Aorta (tissue), 5 donors: ENCODE measurements around the gene AKAP8. TPM values are rescaled to one million over a fixed set of nuclear protein-coding genes. Genes with fewer than 3 reads are reported as not detected.
"Not testable (repeated sequence)": the region's sequence is repeated elsewhere in the genome, so short reads cannot be mapped to it uniquely, and the experiment has no call there.

Source experiments
- ATAC-seq: fragments of 200-7000 bp; cut with Tn5 transposase; one replicate; pipeline ENCODE4 v1.9.1; 2022; ENCODE audit warnings: moderate library complexity; ENCODE audit not compliant: low FRiP score
- DNase-seq, 2 donors: peaks; one replicate each; pipeline ENCODE4 v3.0.0-alpha.2; 2020
- H3K27ac ChIP-seq, 2 donors: one replicate each; pipeline ENCODE4 v1.5.1; 2013; ENCODE audit warnings: low read length in 2 of 2, mild to moderate bottlenecking in 2 of 2, moderate library complexity in 2 of 2, control low read depth in 1 of 2, inconsistent platforms in 1 of 2, low read depth in 1 of 2
- H3K27me3 ChIP-seq, 2 donors: one replicate each; pipeline ENCODE4 v1.6.1; 2013; ENCODE audit warnings: control low read depth in 1 of 2, low read length in 1 of 2, mild to moderate bottlenecking in 1 of 2, moderate library complexity in 1 of 2; ENCODE audit not compliant: insufficient read depth in 2 of 2, control insufficient read depth in 1 of 2
- H3K36me3 ChIP-seq, 2 donors: one replicate each; pipeline ENCODE4 v1.6.1; 2013; ENCODE audit warnings: control low read depth in 1 of 2, low read length in 1 of 2, mild to moderate bottlenecking in 1 of 2; ENCODE audit not compliant: insufficient read depth in 2 of 2, control insufficient read depth in 1 of 2
- H3K4me1 ChIP-seq, 2 donors: one replicate each; pipeline ENCODE4 v1.6.1; 2013; ENCODE audit warnings: low read length in 2 of 2, control low read depth in 1 of 2, mild to moderate bottlenecking in 1 of 2, moderate library complexity in 1 of 2; ENCODE audit not compliant: insufficient read depth in 2 of 2, control insufficient read depth in 1 of 2
- H3K4me3 ChIP-seq, 2 donors: one replicate each; pipeline ENCODE4 v1.5.1; 2013; ENCODE audit warnings: low read length in 2 of 2, control low read depth in 1 of 2, mild to moderate bottlenecking in 1 of 2
- H3K9me3 ChIP-seq: one replicate; pipeline ENCODE4 v1.6.1; 2013; ENCODE audit warnings: mild to moderate bottlenecking, low read length; ENCODE audit not compliant: control insufficient read depth
- WGBS, 2 donors: extraction: QIAGEN DNeasy Blood & Tissue Kit; methylation state at CpG; one replicate each; pipeline ENCODE4 v1.1.7; 2013; 5-methylcytosine and 5-hydroxymethylcytosine counted together
- intact Hi-C, 2 donors: fragments of 100-400 bp; cut with DNase I; formaldehyde crosslinking; loops; one replicate each; pipeline versions ENCODE4 v1.14.2 to v1.15.0; 2022
- polyA plus RNA-seq, 2 donors: library from polyadenylated mRNA; stranded (reverse); fragments of 200-250 nt; gene quantifications; one replicate each; pipeline ENCODE4 v1.2.3, GENCODE V29; 2013
- total RNA-seq, 2 donors: library from RNA; stranded (reverse); fragmentation: NEBNext Ultra II Directional; extraction: Animal tissue kit (Norgen Biotek cat#: 25700); gene quantifications; one replicate each; pipeline ENCODE4 v1.2.1, GENCODE V29; 2021
- donor health status: healthy with polysubstance abuse.
- donor health status: Bipolar disorder and iron deficiency.
- donor health status: DM: no; HTN: no; CAD: no.
- donor health status: DM: no; HTN: no; CAD: no.
- donor health status: DM: yes; HTN: yes; CAD: no.

Gene AKAP8
- total and polyA plus RNA-seq, 4 donors: 7.5 to 48.1 (median 28.7) TPM

- H3K27me3 ChIP-seq: no peaks in the 10 kb centered on the region
- H3K4me1 ChIP-seq: peaks cover 1 to 6% of the 10 kb centered on the region in 2 donors
- H3K4me3 ChIP-seq: no peak overlapping the region
- DNase-seq: peak in 1 of 2 donors; percentile 70
- intact Hi-C loops: no loop called here
- H3K27ac ChIP-seq: no peak overlapping the region
- ATAC-seq: no peak
- H3K36me3 ChIP-seq: peaks cover 0 to 24% of the 10 kb centered on the region in 2 donors
- 81 to 83% methylated on average over 29 of the region's 29 CpGs for WGBS, 2 donors
- H3K9me3 ChIP-seq: no peaks in the 10 kb centered on the region
These were observed 21.2 kb upstream of the AKAP8 start for GRCh38 chr19:15400521-15401396.

DNA sequence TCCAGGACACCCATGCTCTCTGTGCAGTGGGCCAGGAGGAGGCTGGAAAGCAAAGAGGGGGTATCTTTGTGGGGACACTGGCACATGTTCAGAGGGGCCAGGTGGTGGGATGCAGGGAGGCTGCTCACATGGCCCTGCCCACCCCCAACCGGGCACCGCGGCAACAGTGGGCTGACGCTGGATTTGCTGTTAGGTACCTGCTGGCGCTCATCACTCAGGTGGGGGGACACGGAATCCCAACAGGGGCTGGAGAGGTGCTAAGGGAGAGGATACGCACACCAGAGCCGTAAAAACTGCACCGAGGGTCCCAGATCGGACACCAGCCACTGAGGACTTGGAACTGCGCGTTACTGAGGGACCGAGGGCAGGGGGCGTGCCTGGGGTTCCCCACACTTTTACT, 20.0 kb upstream of the AKAP8 start:
- Histone ChIP-seq H3K4me3 (no peak overlapping the region), H3K27ac (no peak overlapping the region), H3K9me3 (no peaks in the 10 kb centered on the region), H3K36me3 (peaks cover 0 to 24% of the 10 kb centered on the region in 2 donors), H3K27me3 (no peaks in the 10 kb centered on the region), H3K4me1 (peaks cover 1 to 6% of the 10 kb centered on the region in 2 donors)
- intact Hi-C loops: no loop called here
- ATAC-seq: no peak
- WGBS, 2 donors: 88 to 91% methylated on average over 14 of the region's 14 CpGs
- DNase-seq: peak in 1 of 2 donors; percentile 68

DNA sequence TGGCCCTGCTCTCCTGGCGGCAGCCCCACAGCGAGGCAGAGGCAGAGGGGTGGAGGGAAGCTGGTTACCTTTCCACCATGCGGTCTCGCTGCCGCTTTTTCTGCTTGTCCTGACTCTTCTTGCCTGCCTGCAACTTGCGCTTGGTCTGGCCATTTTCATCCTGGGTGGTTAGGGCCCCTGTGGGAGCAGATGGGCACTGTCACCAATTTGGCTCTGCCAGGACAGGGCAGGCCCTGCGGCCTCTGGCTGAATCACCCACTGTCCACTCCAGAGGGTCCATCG, 19.6 kb upstream of the AKAP8 start:
- Histone ChIP-seq H3K27me3 (no peaks in the 10 kb centered on the region), H3K4me3 (no peak overlapping the region), H3K36me3 (peaks cover 0 to 24% of the 10 kb centered on the region in 2 donors), H3K4me1 (peaks cover 0 to 6% of the 10 kb centered on the region in 2 donors), H3K9me3 (no peaks in the 10 kb centered on the region), H3K27ac (no peak overlapping the region)
- intact Hi-C loops: no loop called here
- WGBS, 2 donors: 89 to 97% methylated on average over 8 of the region's 8 CpGs
- DNase-seq (peak in 1 of 2 donors; percentile 59), ATAC-seq (no peak)

DNA sequence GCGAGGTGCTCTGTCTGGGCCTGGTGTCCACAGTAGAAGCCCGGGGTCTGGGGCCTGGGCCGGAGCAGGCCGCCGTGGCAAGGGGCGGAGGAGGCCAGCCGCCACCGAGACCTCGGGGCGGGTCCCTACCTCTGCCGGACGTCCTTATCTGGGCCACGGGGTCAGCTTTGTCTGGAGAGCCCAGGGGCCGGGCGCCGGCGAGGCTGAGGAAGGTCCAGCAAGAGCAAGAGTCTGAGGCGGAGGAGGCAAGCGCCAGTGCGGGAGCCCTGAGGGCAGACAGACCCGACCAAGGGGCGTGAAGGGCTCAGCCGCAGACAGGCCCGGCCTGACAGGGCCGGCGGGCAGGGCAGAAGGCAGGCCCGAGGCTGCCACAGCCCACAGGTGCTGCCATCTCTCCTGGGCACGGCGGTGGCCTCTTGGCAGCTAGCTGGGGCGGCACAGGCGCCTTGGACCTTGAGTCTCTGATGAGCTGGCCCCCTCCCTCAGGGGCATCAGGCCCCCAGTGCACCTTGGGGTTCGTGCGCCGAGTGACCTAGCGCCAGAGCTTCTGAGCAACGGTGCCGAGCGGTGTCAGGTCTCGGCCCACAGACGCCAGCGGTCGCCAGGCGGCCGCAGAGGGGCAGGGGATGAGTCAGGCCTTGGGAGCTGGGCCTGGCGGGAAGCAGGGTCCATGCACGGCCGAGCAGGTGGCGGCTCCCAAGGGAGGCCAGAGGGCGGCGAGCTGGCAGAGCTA, 19.1 kb upstream of the AKAP8 start:
- intact Hi-C loops: no loop called here
- Histone ChIP-seq H3K4me3 (no peak overlapping the region), H3K4me1 (peaks cover 0 to under 1% of the 10 kb centered on the region in 2 donors), H3K27ac (no peak overlapping the region), H3K36me3 (peaks cover 0 to 24% of the 10 kb centered on the region in 2 donors), H3K27me3 (no peaks in the 10 kb centered on the region), H3K9me3 (no peaks in the 10 kb centered on the region)
- WGBS, 2 donors: 86% methylated on average over 47 to 50 of the region's 50 CpGs
- DNase-seq: peak in 1 of 2 donors; percentile 60
- ATAC-seq: peak; percentile 37

DNA sequence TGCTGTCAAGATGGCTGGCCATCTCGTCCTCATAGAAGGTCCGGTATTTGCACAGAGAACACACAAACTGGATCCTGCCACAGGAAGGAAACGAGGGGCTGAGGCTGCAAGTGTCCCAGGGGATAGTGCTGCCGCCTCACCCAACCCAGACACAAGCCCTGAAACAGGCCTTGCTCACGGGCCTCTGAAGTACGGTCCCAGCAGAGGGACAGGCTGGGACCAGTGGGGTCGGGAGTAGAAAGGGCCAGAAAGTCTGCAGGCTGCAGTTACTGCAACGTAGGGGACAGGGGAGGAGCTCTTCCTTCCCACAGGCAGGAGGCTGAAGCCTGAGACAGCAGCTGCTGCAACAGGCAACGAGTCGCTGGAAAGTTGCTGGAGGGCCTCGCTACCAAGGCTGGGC, 18.2 kb upstream of the AKAP8 start:
- WGBS, 2 donors: 79 to 82% methylated on average over 11 of the region's 11 CpGs

GRCh38 chr19:15397236-15397635, 17.6 kb upstream of the AKAP8 start:
- Histone ChIP-seq H3K9me3 (no peaks in the 10 kb centered on the region), H3K27me3 (no peaks in the 10 kb centered on the region), H3K4me3 (no peak overlapping the region), H3K4me1 (no peaks in the 10 kb centered on the region), H3K36me3 (peaks cover 0 to 24% of the 10 kb centered on the region in 2 donors), H3K27ac (no peak overlapping the region)
- 90 to 94% methylated on average over 6 of the region's 6 CpGs for WGBS, 2 donors
- ATAC-seq: no peak
- intact Hi-C loops: no loop called here
- DNase-seq: peak in 1 of 2 donors; percentile 25

More for the DNA sequence above, 18.2 kb upstream of the AKAP8 start:
- no peak for ATAC-seq
- peaks cover 0 to 24% of the 10 kb centered on the region in 2 donors for H3K36me3 ChIP-seq
- H3K27ac ChIP-seq: no peak overlapping the region
- no peaks in the 10 kb centered on the region for H3K9me3 ChIP-seq
- no peak overlapping the region for H3K4me3 ChIP-seq
- DNase-seq: peak in 1 of 2 donors; percentile 31
- no peaks in the 10 kb centered on the region for H3K4me1 ChIP-seq
- H3K27me3 ChIP-seq: no peaks in the 10 kb centered on the region
- intact Hi-C loops: no loop called here

DNA sequence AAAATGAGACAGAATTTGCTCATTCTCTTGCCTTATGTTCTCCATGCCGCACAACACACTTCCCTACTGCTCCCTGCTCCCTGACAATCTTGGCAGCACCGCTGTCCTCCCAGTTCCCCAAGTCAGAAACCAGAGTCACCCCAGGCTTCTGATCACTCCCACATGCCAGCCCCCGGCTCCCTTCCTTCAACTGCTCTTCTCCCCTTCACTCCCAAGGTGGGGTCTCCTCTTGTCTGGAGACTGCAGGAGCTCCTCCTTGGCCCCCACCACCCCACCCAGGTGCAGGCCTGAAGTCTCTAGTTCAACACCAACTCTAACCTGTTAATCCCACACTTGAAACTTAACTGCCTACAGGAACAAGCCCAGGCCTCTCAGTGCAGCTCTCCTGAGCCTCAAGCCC, 16.8 kb upstream of the AKAP8 start:
- Histone ChIP-seq H3K4me1 (no peaks in the 10 kb centered on the region), H3K27me3 (no peaks in the 10 kb centered on the region), H3K4me3 (no peak overlapping the region), H3K9me3 (no peaks in the 10 kb centered on the region), H3K36me3 (peaks cover 0 to 24% of the 10 kb centered on the region in 2 donors), H3K27ac (no peak overlapping the region)
- WGBS, 2 donors: 95% methylated on average over 3 of the region's 3 CpGs
- DNase-seq: peak in 1 of 2 donors; percentile 30
- intact Hi-C loops: no loop called here
- no peak for ATAC-seq

GRCh38 chr19:15395251-15395650, 15.7 kb upstream of the AKAP8 start:
- H3K4me1 ChIP-seq, H3K27ac ChIP-seq, H3K9me3 ChIP-seq, ATAC-seq, intact Hi-C loops, H3K27me3 ChIP-seq, H3K4me3 ChIP-seq: not testable (repeated sequence)
- peaks cover 0 to 22% of the 10 kb centered on the region in 2 donors for H3K36me3 ChIP-seq
- DNase-seq: peak in 1 of 2 donors; percentile 32
- WGBS, 2 donors: 91 to 92% methylated on average over 17 of the region's 17 CpGs
